ENCODE data around the gene SP100. TPM values are rescaled to one million over a fixed set of nuclear protein-coding genes. Genes with fewer than 3 reads are reported as not detected.

SP100 gene
- total and polyA plus RNA-seq, 7 experiments from 2014 or later, result 103 to 391 (median 211) TPM

GRCh38 chr2:230496891-230497290 is 80.9 kb downstream of the SP100 start:
- H3K36me3 Mint-ChIP-seq, result peaks cover 37 to 87% (median 80%) of the 10 kb centered on the region in 5 donors
- Histone ChIP-seq H3K27me3 (ENCODE audit: control insufficient read depth in 2 of 2, insufficient read depth in 2 of 2, low read length in 2 of 2) (no peaks in the 10 kb centered on the region), H3K4me1 (ENCODE audit: control insufficient read depth in 2 of 2, insufficient read depth in 2 of 2, low read length in 2 of 2) (peaks cover 9 to 12% of the 10 kb centered on the region in 2 donors), H3K36me3 (ENCODE audit: control insufficient read depth in 2 of 3, insufficient read depth in 3 of 3, low read length in 3 of 3) (peaks cover 5 to 48% (median 8%) of the 10 kb centered on the region in 3 experiments), H3K27ac (ENCODE audit: low read depth, low read length) (no peak overlapping the region), H3K4me3 (ENCODE audit: low read length) (no peak overlapping the region), H3K9me3 (ENCODE audit: control insufficient read depth in 2 of 3, low read length in 3 of 3) (no peaks in the 10 kb centered on the region)
- H3K27me3 Mint-ChIP-seq, result no peaks in the 10 kb centered on the region
- intact Hi-C loops (cut with micrococcal nuclease), result loop anchor here in 1 of 2 donors (5.0 kb wide), 1 partner anchor 115 kb away; no protein-coding TSS in a partner anchor
- peak overlapping the region in 7 of 10 donors; percentile 12 to 59 (median 39) for H3K4me3 Mint-ChIP-seq
- peaks cover 18 to 49% (median 39%) of the 10 kb centered on the region in 7 donors for H3K4me1 Mint-ChIP-seq
- peak overlapping the region in 8 of 9 donors; percentile 13 to 75 (median 40) for H3K27ac Mint-ChIP-seq
- no peak for DNase-seq
- ChIA-PET POLR2A (interaction anchor here (0.6 kb wide), 1 partner anchor 38 kb away, joined by 3 read pairs; no protein-coding TSS in a partner anchor), CTCF (interaction anchor here (0.7 kb wide), 1 partner anchor 430 kb away, joined by 3 read pairs; no protein-coding TSS in a partner anchor)
- no peak for ATAC-seq
- peaks cover 0 to 6% (median 0%) of the 10 kb centered on the region in 11 donors for H3K9me3 Mint-ChIP-seq

- intact Hi-C loops (cut with micrococcal nuclease), result loop anchor here in 1 of 2 donors (5.0 kb wide), 1 partner anchor 114 kb away; no protein-coding TSS in a partner anchor
- CTCF ChIA-PET, result interaction anchor here (0.7 kb wide), 1 partner anchor 339 kb away, joined by 5 read pairs; no protein-coding TSS in a partner anchor
- H3K4me1 Mint-ChIP-seq, result peaks cover 15 to 40% (median 33%) of the 10 kb centered on the region in 7 donors
Observed at GRCh38 chr2:230498506-230499107, 82.6 kb downstream of the SP100 start.

GRCh38 chr2:230502593-230502992 is 86.6 kb downstream of the SP100 start:
- no peaks in the 10 kb centered on the region for H3K9me3 ChIP-seq (ENCODE audit: control insufficient read depth in 2 of 3, low read length in 3 of 3)
- H3K27me3 ChIP-seq (ENCODE audit: control insufficient read depth in 2 of 2, insufficient read depth in 2 of 2, low read length in 2 of 2), result no peaks in the 10 kb centered on the region
- H3K27me3 Mint-ChIP-seq, result no peaks in the 10 kb centered on the region
- H3K27ac ChIP-seq (ENCODE audit: low read depth, low read length), result no peak overlapping the region
- no peak overlapping the region for H3K4me3 ChIP-seq (ENCODE audit: low read length)
- peaks cover 21 to 92% (median 77%) of the 10 kb centered on the region in 5 donors for H3K36me3 Mint-ChIP-seq
- DNase-seq (no peak), ATAC-seq (no peak)
- H3K27ac Mint-ChIP-seq, result peak overlapping the region in 1 of 9 donors; percentile 70
- H3K4me1 Mint-ChIP-seq, result peaks cover 0 to 15% (median 4%) of the 10 kb centered on the region in 7 donors
- peaks cover 0 to 7% (median 0%) of the 10 kb centered on the region in 11 donors for H3K9me3 Mint-ChIP-seq
- H3K4me3 Mint-ChIP-seq, result no peak overlapping the region
- ChIA-PET CTCF (no interaction called here), POLR2A (interaction anchor here (0.7 kb wide), 1 partner anchor 962 kb away, joined by 3 read pairs; the partner anchor contains the start of gene NCL)
- intact Hi-C loops (cut with micrococcal nuclease), result no loop called here
- no peaks in the 10 kb centered on the region for H3K4me1 ChIP-seq (ENCODE audit: control insufficient read depth in 2 of 2, insufficient read depth in 2 of 2, low read length in 2 of 2)
- peaks cover 0 to 74% (median 23%) of the 10 kb centered on the region in 3 experiments for H3K36me3 ChIP-seq (ENCODE audit: control insufficient read depth in 2 of 3, insufficient read depth in 3 of 3, low read length in 3 of 3)

More at GRCh38 chr2:230498506-230499107, 82.6 kb downstream of the SP100 start:
- no peak overlapping the region for H3K27ac ChIP-seq (ENCODE audit: low read depth, low read length)
- H3K9me3 Mint-ChIP-seq, result peaks cover 0 to 6% (median 0%) of the 10 kb centered on the region in 11 donors
- H3K27me3 Mint-ChIP-seq, result no peaks in the 10 kb centered on the region
- no peaks in the 10 kb centered on the region for H3K27me3 ChIP-seq (ENCODE audit: control insufficient read depth in 2 of 2, insufficient read depth in 2 of 2, low read length in 2 of 2)
- H3K4me3 Mint-ChIP-seq, result no peak overlapping the region
- no peak overlapping the region for H3K4me3 ChIP-seq (ENCODE audit: low read length)
- H3K36me3 ChIP-seq (ENCODE audit: control insufficient read depth in 2 of 3, insufficient read depth in 3 of 3, low read length in 3 of 3), result peaks cover 8 to 55% (median 10%) of the 10 kb centered on the region in 3 experiments
- H3K9me3 ChIP-seq (ENCODE audit: control insufficient read depth in 2 of 3, low read length in 3 of 3), result no peaks in the 10 kb centered on the region
- peaks cover 9 to 12% of the 10 kb centered on the region in 2 donors for H3K4me1 ChIP-seq (ENCODE audit: control insufficient read depth in 2 of 2, insufficient read depth in 2 of 2, low read length in 2 of 2)
- POLR2A ChIA-PET, result interaction anchor here (0.7 to 0.9 kb wide), 3 partner anchors 16 to 104 kb away, joined by 3 to 4 read pairs (median 3); no protein-coding TSS in a partner anchor
- peak overlapping the region in 1 of 9 donors; percentile 10 for H3K27ac Mint-ChIP-seq
- DNase-seq (no peak), ATAC-seq (no peak)
- peaks cover 38 to 89% (median 82%) of the 10 kb centered on the region in 5 donors for H3K36me3 Mint-ChIP-seq

GRCh38 chr2:230503798-230504197 is 87.8 kb downstream of the SP100 start:
- H3K36me3 ChIP-seq (ENCODE audit: control insufficient read depth in 2 of 3, insufficient read depth in 3 of 3, low read length in 3 of 3), result peaks cover 0 to 81% (median 27%) of the 10 kb centered on the region in 3 experiments
- POLR2A ChIA-PET, result no interaction called here
- no peaks in the 10 kb centered on the region for H3K4me1 ChIP-seq (ENCODE audit: control insufficient read depth in 2 of 2, insufficient read depth in 2 of 2, low read length in 2 of 2)
- CTCF ChIA-PET, result no interaction called here
- peaks cover 0 to 7% (median 0%) of the 10 kb centered on the region in 11 donors for H3K9me3 Mint-ChIP-seq
- H3K36me3 Mint-ChIP-seq, result peaks cover 20 to 90% (median 75%) of the 10 kb centered on the region in 5 donors
- no peak overlapping the region for H3K4me3 Mint-ChIP-seq
- ATAC-seq (no peak), DNase-seq (no peak)
- H3K4me3 ChIP-seq (ENCODE audit: low read length), result no peak overlapping the region
- peak overlapping the region in 2 of 9 donors; percentile 16 to 26 for H3K27ac Mint-ChIP-seq
- no peak overlapping the region for H3K27ac ChIP-seq (ENCODE audit: low read depth, low read length)
- peaks cover 0 to 11% (median 4%) of the 10 kb centered on the region in 7 donors for H3K4me1 Mint-ChIP-seq
- H3K27me3 Mint-ChIP-seq, result no peaks in the 10 kb centered on the region
- no peaks in the 10 kb centered on the region for H3K9me3 ChIP-seq (ENCODE audit: control insufficient read depth in 2 of 3, low read length in 3 of 3)
- intact Hi-C loops (cut with micrococcal nuclease), result no loop called here
- H3K27me3 ChIP-seq (ENCODE audit: control insufficient read depth in 2 of 2, insufficient read depth in 2 of 2, low read length in 2 of 2), result no peaks in the 10 kb centered on the region

GRCh38 chr2:230505162-230505561 is 89.2 kb downstream of the SP100 start:
- CTCF ChIA-PET, result no interaction called here

GRCh38 chr2:230512955-230513748 is 97.2 kb downstream of the SP100 start:
- H3K36me3 Mint-ChIP-seq, result peaks cover 4 to 63% (median 61%) of the 10 kb centered on the region in 5 donors
- no peaks in the 10 kb centered on the region for H3K4me1 Mint-ChIP-seq
- DNase-seq, result no peak

More at GRCh38 chr2:230505162-230505561, 89.2 kb downstream of the SP100 start:
- no peaks in the 10 kb centered on the region for H3K27me3 Mint-ChIP-seq
- POLR2A ChIA-PET, result no interaction called here
- intact Hi-C loops (cut with micrococcal nuclease), result no loop called here
- Histone ChIP-seq H3K27me3 (ENCODE audit: control insufficient read depth in 2 of 2, insufficient read depth in 2 of 2, low read length in 2 of 2) (no peaks in the 10 kb centered on the region), H3K9me3 (ENCODE audit: control insufficient read depth in 2 of 3, low read length in 3 of 3) (no peaks in the 10 kb centered on the region), H3K4me3 (ENCODE audit: low read length) (no peak overlapping the region), H3K4me1 (ENCODE audit: control insufficient read depth in 2 of 2, insufficient read depth in 2 of 2, low read length in 2 of 2) (no peaks in the 10 kb centered on the region), H3K27ac (ENCODE audit: low read depth, low read length) (no peak overlapping the region), H3K36me3 (ENCODE audit: control insufficient read depth in 2 of 3, insufficient read depth in 3 of 3, low read length in 3 of 3) (peaks cover 4 to 83% (median 30%) of the 10 kb centered on the region in 3 experiments)
- peaks cover 0 to 7% (median 0%) of the 10 kb centered on the region in 11 donors for H3K9me3 Mint-ChIP-seq
- H3K4me3 Mint-ChIP-seq, result no peak overlapping the region
- DNase-seq, result no peak
- peaks cover 11 to 93% (median 77%) of the 10 kb centered on the region in 5 donors for H3K36me3 Mint-ChIP-seq
- H3K27ac Mint-ChIP-seq, result no peak overlapping the region
- ATAC-seq, result no peak
- H3K4me1 Mint-ChIP-seq, result peaks cover 0 to 7% (median 0%) of the 10 kb centered on the region in 7 donors

More at GRCh38 chr2:230512955-230513748, 97.2 kb downstream of the SP100 start:
- ChIA-PET CTCF (interaction anchor here (0.6 kb wide), 1 partner anchor 280 kb away, joined by 3 read pairs; no protein-coding TSS in a partner anchor), POLR2A (no interaction called here)
- Mint-ChIP-seq H3K27me3 (no peaks in the 10 kb centered on the region), H3K27ac (no peak overlapping the region), H3K4me3 (no peak overlapping the region), H3K9me3 (peaks cover 0 to 2% (median 0%) of the 10 kb centered on the region in 11 donors)
- intact Hi-C loops (cut with micrococcal nuclease), result no loop called here
- Histone ChIP-seq H3K9me3 (ENCODE audit: control insufficient read depth in 2 of 3, low read length in 3 of 3) (no peaks in the 10 kb centered on the region), H3K4me1 (ENCODE audit: control insufficient read depth in 2 of 2, insufficient read depth in 2 of 2, low read length in 2 of 2) (no peaks in the 10 kb centered on the region), H3K27ac (ENCODE audit: low read depth, low read length) (no peak overlapping the region), H3K27me3 (ENCODE audit: control insufficient read depth in 2 of 2, insufficient read depth in 2 of 2, low read length in 2 of 2) (no peaks in the 10 kb centered on the region), H3K36me3 (ENCODE audit: control insufficient read depth in 2 of 3, insufficient read depth in 3 of 3, low read length in 3 of 3) (peaks cover 6 to 55% (median 10%) of the 10 kb centered on the region in 3 experiments), H3K4me3 (ENCODE audit: low read length) (no peak overlapping the region)
- ATAC-seq, result no peak

Measured in naive thymus-derived CD4-positive, alpha-beta T cell (primary cell).